HG03558 (cell line): ENCODE data around the gene ATXN10.

Source experiments
- ATAC-seq: cut with Tn5 transposase; IDR thresholded peaks from one replicate; pipeline ENCODE4 v1.9.1; 2021; ENCODE audit warnings: moderate number of reproducible peaks; ENCODE audit not compliant: unreplicated experiment; ENCODE audit errors: extremely low read depth

The ATXN10 gene

GRCh38 chr22:45867118-45867905 lies 195.7 kb downstream of the ATXN10 start:
- ATAC-seq = no peak

GRCh38 chr22:45867906-45868555 lies 196.4 kb downstream of the ATXN10 start:
- ATAC-seq = no peak

- no peak for ATAC-seq
These were observed 197.1 kb downstream of the ATXN10 start for GRCh38 chr22:45868571-45869339.

GRCh38 chr22:45869340-45869847 lies 197.8 kb downstream of the ATXN10 start:
- no peak for ATAC-seq

GRCh38 chr22:45870011-45870410 lies 198.4 kb downstream of the ATXN10 start:
- no peak for ATAC-seq

GRCh38 chr22:45871721-45872120 lies 200.1 kb downstream of the ATXN10 start:
- ATAC-seq = no peak

- no peak for ATAC-seq
These were observed 201.1 kb downstream of the ATXN10 start for GRCh38 chr22:45872659-45873263.

GRCh38 chr22:45876136-45877035 lies 204.8 kb downstream of the ATXN10 start:
- no peak for ATAC-seq

GRCh38 chr22:45877036-45877380 lies 205.4 kb downstream of the ATXN10 start:
- ATAC-seq = no peak

GRCh38 chr22:45877651-45878050 lies 206.0 kb downstream of the ATXN10 start:
- no peak for ATAC-seq

GRCh38 chr22:45878051-45878781 lies 206.6 kb downstream of the ATXN10 start:
- ATAC-seq = no peak

- ATAC-seq = no peak
These were observed 207.4 kb downstream of the ATXN10 start for GRCh38 chr22:45878901-45879551.

GRCh38 chr22:45879552-45879949 lies 207.9 kb downstream of the ATXN10 start:
- ATAC-seq = no peak

GRCh38 chr22:45880091-45880715 lies 208.6 kb downstream of the ATXN10 start:
- ATAC-seq = no peak

- ATAC-seq = no peak
These were observed 209.3 kb downstream of the ATXN10 start for GRCh38 chr22:45880716-45881523.

- no peak for ATAC-seq
These were observed 209.9 kb downstream of the ATXN10 start for GRCh38 chr22:45881524-45881875.
